ENCODE results near the gene POLDIP3.
"Not testable (repeated sequence)": the region's sequence is repeated elsewhere in the genome, so short reads cannot be mapped to it uniquely, and the experiment has no call there.

POLDIP3 gene

DNA sequence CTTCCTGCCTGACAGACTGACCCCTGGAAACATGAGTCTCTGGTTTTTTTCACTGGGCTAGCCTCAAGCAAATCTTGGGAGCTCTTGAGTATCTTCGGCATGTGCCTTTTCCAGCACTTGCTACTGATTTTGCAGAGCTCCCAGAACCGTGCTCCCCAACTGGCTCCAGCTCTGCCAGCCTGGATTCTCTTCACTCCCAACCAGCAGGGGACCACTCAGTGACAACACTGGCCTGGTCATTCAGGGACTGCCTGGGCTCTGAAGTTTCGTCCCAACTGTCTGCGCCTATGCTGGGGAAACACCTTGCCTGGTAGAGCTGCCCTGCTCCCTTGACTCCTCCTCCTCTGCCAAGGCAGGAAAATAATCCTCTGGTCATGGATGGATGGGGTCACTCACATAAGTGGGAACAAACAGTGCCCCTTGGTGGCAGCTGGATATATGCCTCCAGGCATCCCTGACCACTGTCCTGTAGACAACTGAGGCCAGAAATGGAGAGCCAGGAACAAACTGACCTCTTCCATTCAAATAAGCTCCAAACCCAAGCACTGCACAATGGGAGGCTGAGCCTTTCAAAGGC is 30.2 kb downstream of the POLDIP3 start:
- H3K4me3 ChIP-seq (ENCODE audit: low read depth, low read length), result no peak overlapping the region
- H3K27me3 ChIP-seq (ENCODE audit: insufficient read depth, low read length), result no peaks in the 10 kb centered on the region
- H3K36me3 ChIP-seq (ENCODE audit: insufficient read depth, low read length), result no peaks in the 10 kb centered on the region
- no peak overlapping the region for H3K27ac ChIP-seq (ENCODE audit: low read depth, low read length)
- no peak overlapping the region for H2AFZ ChIP-seq (ENCODE audit: low read length, unreplicated experiment)
- peaks cover 10% of the 10 kb centered on the region for H3K79me2 ChIP-seq (ENCODE audit: control insufficient read depth, insufficient read depth, low read length, unreplicated experiment)
- H3K4me1 ChIP-seq (ENCODE audit: control insufficient read depth, insufficient read depth, low read length, unreplicated experiment), result no peaks in the 10 kb centered on the region

DNA sequence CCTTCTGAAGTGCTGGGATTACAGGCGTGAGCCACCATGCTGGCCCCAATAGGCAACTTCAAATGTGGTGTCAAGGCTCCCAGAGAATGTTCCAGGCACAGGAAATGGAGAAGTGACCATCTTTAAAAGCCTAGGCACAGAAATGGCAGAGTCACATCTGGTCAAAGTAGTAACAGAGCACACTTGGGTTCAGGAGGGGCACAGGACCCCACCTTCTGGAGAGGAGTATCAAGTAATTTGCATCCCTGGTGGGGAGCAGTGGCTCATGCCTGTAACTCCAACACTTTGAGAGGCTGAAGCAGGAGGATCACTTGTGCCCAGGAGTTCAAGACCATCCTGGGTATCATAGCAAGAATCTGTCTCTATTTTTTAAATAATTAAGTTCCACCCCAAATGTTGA is 31.7 kb downstream of the POLDIP3 start:
- Histone ChIP-seq H3K4me3 (ENCODE audit: low read depth, low read length) (no peak overlapping the region), H3K27me3 (ENCODE audit: insufficient read depth, low read length) (no peaks in the 10 kb centered on the region), H3K36me3 (ENCODE audit: insufficient read depth, low read length) (no peaks in the 10 kb centered on the region), H2AFZ (ENCODE audit: low read length, unreplicated experiment) (no peak overlapping the region), H3K4me1 (ENCODE audit: control insufficient read depth, insufficient read depth, low read length, unreplicated experiment) (no peaks in the 10 kb centered on the region), H3K79me2 (ENCODE audit: control insufficient read depth, insufficient read depth, low read length, unreplicated experiment) (peaks cover 10% of the 10 kb centered on the region), H3K27ac (ENCODE audit: low read depth, low read length) (no peak overlapping the region)

DNA sequence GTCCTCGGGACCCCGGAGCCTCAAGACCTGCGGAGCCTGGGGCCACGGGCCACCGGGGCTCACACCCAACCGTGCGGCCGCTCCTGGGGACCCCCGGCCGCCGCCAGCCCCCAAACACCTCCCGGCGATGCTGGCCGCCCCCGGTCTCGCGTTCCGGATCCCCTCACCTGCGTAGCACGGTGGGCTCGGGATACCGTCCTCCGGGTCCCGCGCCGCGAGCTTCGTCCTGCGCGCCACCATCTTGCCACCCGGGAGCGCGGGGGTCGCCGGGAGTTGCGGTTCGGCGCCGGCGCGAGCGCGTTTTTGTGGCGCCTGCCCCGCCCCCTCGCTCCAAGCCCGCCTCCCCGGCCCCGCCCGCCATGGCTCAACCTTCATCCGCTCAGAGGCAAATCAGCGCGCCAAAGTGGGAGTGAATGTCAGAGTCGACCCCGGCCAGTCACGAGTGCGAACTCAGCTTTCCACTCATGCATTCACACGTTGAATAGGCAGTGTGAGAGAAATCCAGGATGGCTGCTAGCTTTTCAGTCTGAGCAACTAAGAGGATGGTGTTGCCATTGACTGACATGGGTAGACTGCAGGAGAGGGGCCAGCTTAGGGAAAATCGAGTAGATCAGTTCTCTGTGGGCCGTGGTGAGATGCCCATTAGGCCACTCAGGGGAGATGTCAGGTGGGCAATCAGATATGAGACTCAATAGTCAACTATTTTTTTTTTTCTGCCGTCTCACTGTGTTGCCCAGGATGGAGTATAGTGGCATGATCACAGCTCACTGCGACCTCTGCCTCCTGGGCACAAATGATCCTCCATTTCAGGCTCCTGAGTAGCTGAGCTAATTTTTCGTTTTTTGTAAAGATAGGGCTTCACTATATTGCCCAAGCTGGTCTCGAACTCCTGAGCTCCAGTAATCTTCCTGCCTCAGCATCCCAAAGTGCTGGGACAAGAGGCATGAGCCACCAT is 32.6 kb downstream of the POLDIP3 start:
- H3K4me1 ChIP-seq (ENCODE audit: control insufficient read depth, insufficient read depth, low read length, unreplicated experiment), result no peaks in the 10 kb centered on the region
- no peaks in the 10 kb centered on the region for H3K36me3 ChIP-seq (ENCODE audit: insufficient read depth, low read length)
- no peak overlapping the region for H3K27ac ChIP-seq (ENCODE audit: low read depth, low read length)
- H3K79me2 ChIP-seq (ENCODE audit: control insufficient read depth, insufficient read depth, low read length, unreplicated experiment), result peaks cover 10% of the 10 kb centered on the region
- no peaks in the 10 kb centered on the region for H3K27me3 ChIP-seq (ENCODE audit: insufficient read depth, low read length)
- H2AFZ ChIP-seq (ENCODE audit: low read length, unreplicated experiment), result no peak overlapping the region
- H3K4me3 ChIP-seq (ENCODE audit: low read depth, low read length), result peak overlapping the region; percentile 83

DNA sequence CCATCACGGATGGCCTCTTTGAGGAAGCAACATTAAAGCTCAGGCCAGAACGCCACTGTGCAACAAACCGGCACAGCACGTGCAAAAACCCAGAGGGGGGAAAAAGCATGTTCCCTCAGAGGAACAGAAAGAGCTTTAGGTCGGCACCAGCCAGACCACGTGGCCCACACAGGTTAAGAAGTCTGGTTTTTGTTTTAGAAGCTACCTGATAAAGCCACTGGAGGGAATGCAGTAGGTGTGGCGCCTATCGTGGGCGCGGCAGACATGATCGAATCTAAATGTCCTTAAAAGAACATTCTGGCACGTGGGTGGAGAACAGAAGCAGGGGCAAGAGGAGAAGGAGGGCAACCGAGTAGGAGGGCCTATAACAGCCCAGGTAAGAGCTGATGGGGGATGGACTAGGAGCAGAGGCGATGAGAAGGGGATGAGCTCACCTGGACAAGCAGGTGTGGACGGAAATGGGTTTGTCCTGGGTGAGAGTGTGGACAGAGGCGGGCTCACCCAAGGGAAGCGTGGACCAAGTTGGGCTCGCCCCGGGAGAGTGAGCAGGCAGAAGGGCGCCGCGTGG is 33.4 kb downstream of the POLDIP3 start:
- H3K79me2 ChIP-seq (ENCODE audit: control insufficient read depth, insufficient read depth, low read length, unreplicated experiment); H3K36me3 ChIP-seq (ENCODE audit: insufficient read depth, low read length); H2AFZ ChIP-seq (ENCODE audit: low read length, unreplicated experiment); H3K27me3 ChIP-seq (ENCODE audit: insufficient read depth, low read length); H3K27ac ChIP-seq (ENCODE audit: low read depth, low read length); H3K4me1 ChIP-seq (ENCODE audit: control insufficient read depth, insufficient read depth, low read length, unreplicated experiment): not testable (repeated sequence)
- peak overlapping the region; percentile 83 for H3K4me3 ChIP-seq (ENCODE audit: low read depth, low read length)

DNA sequence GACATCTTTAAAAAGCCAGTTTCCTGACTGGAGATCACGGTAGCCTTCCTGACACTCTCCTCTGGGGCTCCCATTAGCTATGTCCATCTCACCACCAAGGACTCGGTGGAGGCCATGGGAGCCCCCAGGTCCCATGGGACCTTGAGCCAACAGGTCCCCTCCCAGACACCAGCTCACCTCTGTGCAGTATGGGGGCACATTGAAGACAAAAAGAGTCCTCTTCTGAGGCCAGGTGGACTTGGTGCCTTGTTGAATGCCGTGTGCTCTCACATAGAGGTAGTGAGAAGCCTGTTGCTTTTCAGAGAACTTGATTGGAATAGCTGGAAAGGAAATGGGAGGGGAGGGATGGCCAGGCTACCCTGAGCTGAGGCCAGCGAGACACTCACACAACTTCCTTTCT is 34.6 kb downstream of the POLDIP3 start:
- not testable (repeated sequence) for H3K79me2 ChIP-seq (ENCODE audit: control insufficient read depth, insufficient read depth, low read length, unreplicated experiment); H3K27ac ChIP-seq (ENCODE audit: low read depth, low read length); H3K4me1 ChIP-seq (ENCODE audit: control insufficient read depth, insufficient read depth, low read length, unreplicated experiment); H3K4me3 ChIP-seq (ENCODE audit: low read depth, low read length); H3K27me3 ChIP-seq (ENCODE audit: insufficient read depth, low read length); H3K36me3 ChIP-seq (ENCODE audit: insufficient read depth, low read length); H2AFZ ChIP-seq (ENCODE audit: low read length, unreplicated experiment)

DNA sequence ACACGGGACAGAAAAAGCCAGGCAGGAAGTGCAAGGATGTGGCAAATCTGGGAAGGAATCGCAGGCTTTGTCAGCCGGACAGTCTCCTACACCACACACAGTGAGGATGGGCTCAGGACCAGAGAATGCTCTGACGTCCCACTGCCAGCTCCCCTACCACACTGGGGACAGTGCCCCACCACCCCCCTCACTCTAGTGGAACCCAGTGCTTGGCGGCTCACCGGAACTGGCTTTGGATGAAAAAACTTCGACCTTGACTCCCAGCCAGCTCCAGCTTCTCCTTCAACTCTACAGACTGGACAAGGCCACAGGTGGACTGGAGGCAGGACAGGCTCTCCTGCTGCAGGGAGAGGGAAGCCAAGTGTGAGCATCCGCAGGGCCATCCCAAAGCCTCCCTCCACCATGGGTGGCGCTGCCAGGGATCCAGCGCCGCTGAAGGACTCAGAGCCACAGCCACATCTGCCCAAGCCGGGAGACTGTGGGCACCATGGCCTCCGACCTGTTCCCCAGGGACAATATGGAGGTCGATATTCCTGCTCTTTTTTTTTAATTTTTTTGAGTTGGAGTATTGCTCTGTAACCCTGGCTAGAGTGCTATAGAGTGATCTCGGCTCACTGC is 37.0 kb downstream of the POLDIP3 start:
- Histone ChIP-seq H3K4me1 (ENCODE audit: control insufficient read depth, insufficient read depth, low read length, unreplicated experiment) (no peaks in the 10 kb centered on the region), H3K4me3 (ENCODE audit: low read depth, low read length) (no peak overlapping the region), H3K36me3 (ENCODE audit: insufficient read depth, low read length) (no peaks in the 10 kb centered on the region), H3K79me2 (ENCODE audit: control insufficient read depth, insufficient read depth, low read length, unreplicated experiment) (peaks cover 10% of the 10 kb centered on the region), H2AFZ (ENCODE audit: low read length, unreplicated experiment) (no peak overlapping the region), H3K27ac (ENCODE audit: low read depth, low read length) (no peak overlapping the region), H3K27me3 (ENCODE audit: insufficient read depth, low read length) (no peaks in the 10 kb centered on the region)

DNA sequence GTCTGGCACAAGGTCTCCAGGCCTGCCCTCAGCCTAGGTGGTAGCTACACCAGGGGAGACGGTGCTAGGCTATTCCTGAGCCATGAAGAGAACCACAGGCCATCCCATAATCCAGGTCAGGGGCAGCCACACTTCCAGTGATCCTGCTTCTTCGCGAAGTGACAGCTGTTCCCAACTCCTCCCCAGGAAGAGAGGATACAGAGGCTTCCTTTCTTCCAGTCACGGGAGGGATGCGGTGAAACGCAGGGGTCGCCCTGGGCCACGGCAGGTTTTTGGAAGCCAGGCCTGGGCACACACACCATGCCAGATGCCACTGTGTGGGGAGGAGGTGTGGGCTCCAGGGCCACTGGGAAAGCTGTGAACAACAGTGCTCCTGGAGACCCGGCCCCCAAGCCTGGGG is 37.5 kb downstream of the POLDIP3 start:
- H3K4me3 ChIP-seq (ENCODE audit: low read depth, low read length); H3K27ac ChIP-seq (ENCODE audit: low read depth, low read length); H3K79me2 ChIP-seq (ENCODE audit: control insufficient read depth, insufficient read depth, low read length, unreplicated experiment); H3K36me3 ChIP-seq (ENCODE audit: insufficient read depth, low read length); H3K4me1 ChIP-seq (ENCODE audit: control insufficient read depth, insufficient read depth, low read length, unreplicated experiment); H3K27me3 ChIP-seq (ENCODE audit: insufficient read depth, low read length); H2AFZ ChIP-seq (ENCODE audit: low read length, unreplicated experiment): not testable (repeated sequence)

DNA sequence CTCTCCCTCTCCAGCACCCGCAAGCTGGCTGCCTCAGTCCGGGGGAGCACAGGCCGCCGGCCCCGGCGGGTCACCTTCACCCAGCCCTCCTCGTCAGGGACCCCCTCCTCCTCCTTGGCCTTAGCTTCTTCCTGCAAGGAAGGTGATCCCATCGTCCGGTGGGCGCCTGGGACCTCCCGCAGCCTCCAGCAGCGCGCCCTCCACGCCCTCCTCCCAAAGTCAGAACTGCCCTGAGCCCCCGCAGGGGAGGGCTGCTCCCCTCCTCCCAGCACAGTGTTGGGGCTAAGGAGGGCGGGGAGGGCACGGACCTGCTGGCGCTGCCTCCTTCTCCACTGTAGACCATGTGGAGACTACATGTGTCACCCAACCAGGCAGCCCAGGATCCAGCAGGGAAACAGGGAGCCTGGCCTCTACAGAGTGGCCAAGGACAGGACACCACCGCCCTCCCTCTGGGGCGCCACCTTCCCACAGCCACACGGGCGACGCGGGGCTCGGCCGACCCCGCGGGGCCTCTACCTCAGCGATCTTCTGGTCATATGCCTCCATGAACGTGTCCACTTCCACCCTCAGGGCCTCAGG is 38.6 kb downstream of the POLDIP3 start:
- not testable (repeated sequence) for H3K36me3 ChIP-seq (ENCODE audit: insufficient read depth, low read length); H3K4me1 ChIP-seq (ENCODE audit: control insufficient read depth, insufficient read depth, low read length, unreplicated experiment); H3K79me2 ChIP-seq (ENCODE audit: control insufficient read depth, insufficient read depth, low read length, unreplicated experiment); H3K4me3 ChIP-seq (ENCODE audit: low read depth, low read length); H3K27ac ChIP-seq (ENCODE audit: low read depth, low read length); H3K27me3 ChIP-seq (ENCODE audit: insufficient read depth, low read length); H2AFZ ChIP-seq (ENCODE audit: low read length, unreplicated experiment)

DNA sequence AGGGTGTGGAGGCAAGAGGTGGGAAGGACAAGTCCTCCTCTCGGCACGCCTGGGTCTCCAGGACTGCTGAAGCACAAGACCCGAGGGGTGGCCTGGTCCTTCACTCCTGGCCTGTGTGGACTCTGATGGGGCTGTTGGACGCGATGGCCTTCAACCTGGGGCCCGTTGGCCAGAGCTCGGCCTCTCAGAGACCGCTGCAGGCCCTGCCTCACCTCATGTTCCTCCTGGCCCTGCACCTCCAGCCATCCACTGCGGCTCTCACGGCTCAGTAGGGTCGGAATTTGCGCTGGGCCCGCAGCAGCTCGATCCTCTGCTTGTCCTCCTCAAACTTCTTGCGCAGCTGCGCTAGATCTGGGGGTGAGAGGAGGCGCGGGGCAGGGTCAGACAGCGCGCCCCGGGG is 40.2 kb downstream of the POLDIP3 start:
- H3K36me3 ChIP-seq (ENCODE audit: insufficient read depth, low read length); H3K27me3 ChIP-seq (ENCODE audit: insufficient read depth, low read length); H2AFZ ChIP-seq (ENCODE audit: low read length, unreplicated experiment); H3K4me3 ChIP-seq (ENCODE audit: low read depth, low read length); H3K4me1 ChIP-seq (ENCODE audit: control insufficient read depth, insufficient read depth, low read length, unreplicated experiment); H3K27ac ChIP-seq (ENCODE audit: low read depth, low read length); H3K79me2 ChIP-seq (ENCODE audit: control insufficient read depth, insufficient read depth, low read length, unreplicated experiment): not testable (repeated sequence)

DNA sequence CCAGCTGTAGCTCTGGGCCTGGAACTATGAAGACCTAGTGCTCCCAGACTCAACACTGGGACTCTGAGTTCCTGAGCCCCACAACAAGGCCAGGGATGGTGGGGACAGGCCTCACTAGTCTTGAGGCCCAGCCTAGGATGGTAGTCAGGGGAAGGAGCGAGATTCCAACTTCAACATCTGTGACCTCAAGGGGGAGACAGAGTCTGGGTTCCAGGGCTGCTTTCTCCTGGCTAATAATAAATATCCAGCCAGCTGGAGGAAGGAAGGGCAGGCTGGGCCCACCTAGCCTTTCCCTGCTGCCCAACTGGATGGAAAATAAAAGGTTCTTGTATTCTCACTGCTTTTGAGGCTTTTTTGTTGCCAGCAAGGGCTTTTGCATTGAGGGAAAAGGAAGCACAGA is 40.6 kb downstream of the POLDIP3 start:
- not testable (repeated sequence) for H3K27me3 ChIP-seq (ENCODE audit: insufficient read depth, low read length); H3K4me3 ChIP-seq (ENCODE audit: low read depth, low read length); H3K36me3 ChIP-seq (ENCODE audit: insufficient read depth, low read length)

More for the DNA sequence above, 40.6 kb downstream of the POLDIP3 start:
- H3K4me1 ChIP-seq (ENCODE audit: control insufficient read depth, insufficient read depth, low read length, unreplicated experiment); H3K27ac ChIP-seq (ENCODE audit: low read depth, low read length); H2AFZ ChIP-seq (ENCODE audit: low read length, unreplicated experiment); H3K79me2 ChIP-seq (ENCODE audit: control insufficient read depth, insufficient read depth, low read length, unreplicated experiment): not testable (repeated sequence)
